Aortic smooth muscle cell (primary cell): Measurements from ENCODE around the gene GSTM1. TPM values are rescaled to one million over a fixed set of nuclear protein-coding genes. Genes with fewer than 3 reads are reported as not detected.

ENCODE experiments used
- total RNA-seq: library from RNA; depleted of rRNA; stranded (reverse); fragments of >200 nt; gene quantifications from 2 replicates; pipeline ENCODE4 v1.2.3, GENCODE V29; 2014

The GSTM1 gene
- 11.4 TPM in 1 of 2 replicates, not detected in the other for total RNA-seq

DNA sequence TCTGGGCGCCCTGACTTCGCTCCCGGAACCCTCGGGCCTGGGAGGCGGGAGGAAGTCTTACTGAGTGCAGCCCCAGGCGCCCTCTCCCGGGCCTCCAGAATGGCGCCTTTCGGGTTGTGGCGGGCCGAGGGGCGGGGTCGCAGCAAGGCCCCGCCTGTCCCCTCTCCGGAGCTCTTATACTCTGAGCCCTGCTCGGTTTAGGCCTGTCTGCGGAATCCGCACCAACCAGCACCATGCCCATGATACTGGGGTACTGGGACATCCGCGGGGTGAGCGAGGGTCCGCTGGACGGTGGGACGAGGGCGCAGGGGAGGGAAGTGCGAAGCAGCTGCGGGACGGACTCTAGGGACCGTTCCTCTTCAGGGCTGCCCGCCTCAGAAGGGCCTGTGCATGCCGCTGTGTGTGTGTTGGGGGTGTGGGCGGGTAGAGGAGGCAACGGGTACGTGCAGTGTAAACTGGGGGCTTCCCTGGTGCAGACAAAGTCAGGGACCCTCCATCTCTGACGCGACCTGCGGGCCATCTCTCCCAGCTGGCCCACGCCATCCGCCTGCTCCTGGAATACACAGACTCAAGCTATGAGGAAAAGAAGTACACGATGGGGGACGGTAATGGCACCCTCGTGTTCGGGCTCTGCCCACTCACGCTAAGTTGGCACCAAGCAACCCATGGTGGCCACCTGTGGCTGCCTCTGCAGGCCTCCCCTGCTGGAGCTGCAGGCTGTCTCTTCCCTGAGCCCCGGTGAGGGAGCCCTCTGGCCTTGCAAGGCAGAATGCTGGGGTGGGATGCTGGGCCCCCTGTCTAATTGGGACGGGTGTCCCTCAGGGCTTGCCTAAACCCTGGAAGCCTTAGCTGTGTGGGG, at the start of gene GSTM1:
Gene GSTM1, plus strand, starts transcription at position 177 of the 859 bp plus-strand sequence. Its CDS starts 57 bp downstream, at position 234.

DNA sequence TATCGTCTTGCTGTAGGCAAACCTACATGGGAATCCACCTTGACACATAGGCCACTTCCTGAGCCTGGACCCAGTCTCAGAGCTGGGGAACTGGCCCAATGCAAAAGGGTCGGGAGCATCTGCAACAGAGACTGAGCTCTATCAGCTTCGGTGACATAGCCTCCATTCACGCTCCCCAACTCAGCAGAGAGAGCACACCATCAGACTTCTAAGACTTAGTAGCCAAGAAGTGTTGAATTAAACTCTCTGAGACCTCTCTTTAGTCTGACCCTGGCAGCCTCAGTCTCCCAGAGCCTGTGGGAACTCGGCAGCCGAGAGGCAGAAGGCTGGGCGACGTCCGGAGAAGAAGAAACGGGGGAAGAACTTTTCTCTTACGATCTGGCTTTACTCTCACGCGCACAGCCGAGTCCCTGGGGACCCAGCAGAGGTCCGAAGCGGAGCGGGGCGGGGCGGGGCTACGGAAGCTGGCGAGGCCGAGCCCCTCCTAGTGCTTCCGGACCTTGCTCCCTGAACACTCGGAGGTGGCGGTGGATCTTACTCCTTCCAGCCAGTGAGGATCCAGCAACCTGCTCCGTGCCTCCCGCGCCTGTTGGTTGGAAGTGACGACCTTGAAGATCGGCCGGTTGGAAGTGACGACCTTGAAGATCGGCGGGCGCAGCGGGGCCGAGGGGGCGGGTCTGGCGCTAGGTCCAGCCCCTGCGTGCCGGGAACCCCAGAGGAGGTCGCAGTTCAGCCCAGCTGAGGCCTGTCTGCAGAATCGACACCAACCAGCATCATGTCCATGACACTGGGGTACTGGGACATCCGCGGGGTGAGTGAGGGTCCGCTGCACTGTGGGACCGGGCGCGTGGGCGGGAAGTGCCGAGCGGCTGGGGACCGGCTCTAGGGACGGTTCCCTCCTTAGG, 31.8 kb upstream of the GSTM1 start, which contains the start of gene GSTM4:
Gene GSTM4, plus strand, starts transcription at position 485 of the 905 bp plus-strand sequence. Its CDS starts 291 bp downstream, at position 776.

DNA sequence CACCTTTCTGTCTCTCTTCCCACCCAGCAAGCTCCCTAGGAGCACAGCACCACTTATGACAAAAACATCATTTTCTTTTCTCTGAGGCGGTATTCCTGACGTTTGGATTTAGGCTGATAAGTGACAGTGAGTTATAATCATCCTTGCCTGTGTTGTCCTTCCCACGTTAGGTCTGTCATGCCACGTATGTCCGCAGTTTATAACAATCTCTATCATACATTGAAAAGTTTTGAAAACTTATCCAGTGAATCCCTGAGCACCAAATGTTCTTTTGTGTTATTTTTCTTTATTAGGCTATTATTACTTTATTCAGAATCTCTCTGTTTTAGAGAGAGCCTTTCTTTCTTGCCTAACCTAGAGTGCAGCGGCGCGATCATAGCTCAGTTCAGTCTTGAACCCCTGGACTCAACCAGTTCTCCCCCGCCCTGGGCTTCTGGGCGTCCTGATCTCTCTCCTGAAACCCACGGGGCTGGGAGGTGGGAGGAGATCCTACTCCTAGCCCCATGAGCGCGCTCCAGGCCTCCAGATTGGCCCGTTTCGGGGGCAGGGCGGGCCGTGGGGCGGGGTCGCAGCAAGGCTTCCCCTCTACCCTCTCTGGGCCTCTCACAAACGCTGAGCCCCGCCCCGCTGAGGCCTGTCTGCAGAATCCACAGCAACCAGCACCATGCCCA, 20.0 kb upstream of the GSTM1 start, which contains the start of gene GSTM2:
Gene GSTM2, plus strand, starts transcription at position 606 of the 671 bp plus-strand sequence. Its CDS starts 59 bp downstream, at position 665.

DNA sequence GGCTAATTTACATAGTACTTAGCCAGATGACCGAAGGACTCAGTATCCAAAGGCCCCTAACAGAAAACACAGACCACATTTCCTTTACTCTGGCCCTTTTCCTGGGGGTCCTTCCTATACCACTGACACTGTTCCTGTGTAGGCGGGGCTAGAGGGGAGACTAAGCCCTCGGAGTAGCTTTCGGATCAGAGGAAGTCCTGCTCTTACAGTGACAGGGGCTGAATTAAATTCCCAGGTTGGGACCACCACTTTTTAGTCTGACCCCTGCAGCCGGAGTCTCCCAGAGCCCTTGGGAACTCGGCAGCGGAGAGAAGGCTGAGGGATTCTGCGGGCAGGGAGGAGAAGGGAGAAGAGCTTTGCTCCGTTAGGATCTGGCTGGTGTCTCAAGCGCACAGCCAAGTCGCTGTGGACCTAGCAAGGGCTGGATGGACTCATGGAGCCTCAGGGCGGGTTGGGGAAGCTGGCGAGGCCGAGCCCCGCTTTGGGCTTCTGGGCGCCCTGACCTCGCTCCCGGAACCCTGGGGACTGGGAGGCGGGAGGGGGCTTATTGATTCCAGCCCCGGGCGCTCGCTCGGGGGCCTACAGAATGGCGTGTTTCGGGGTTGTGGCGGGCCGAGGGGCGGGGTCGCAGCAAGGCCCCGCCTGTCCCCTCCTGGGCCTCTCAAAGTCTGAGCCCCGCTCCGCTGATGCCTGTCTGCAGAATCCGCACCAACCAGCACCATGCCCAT, 24.1 kb downstream of the GSTM1 start, which contains the start of gene GSTM5:
Gene GSTM5, plus strand, starts transcription at position 659 of the 728 bp plus-strand sequence. Its CDS starts 62 bp downstream, at position 721.

GRCh38 chr1:109740615-109741373, 53.2 kb downstream of the GSTM1 start, which contains the start of gene GSTM3:
Gene GSTM3, minus strand, starts transcription at chr1:109741038. Its CDS starts 751 bp downstream, at chr1:109740287.

Other genes starting within 250 kb of the GSTM1 start
- 0.13 and 0.62 TPM in 2 replicates for gene SYPL2, start 221.3 kb upstream of the GSTM1 start, total RNA-seq
- gene ATXN7L2, start 203.9 kb upstream of the GSTM1 start, total RNA-seq, result 1.3 and 1.8 TPM in 2 replicates
- gene CYB561D1, start 193.7 kb upstream of the GSTM1 start, total RNA-seq, result 4.8 and 5.7 TPM in 2 replicates
- gene AMIGO1, start 178.1 kb upstream of the GSTM1 start, total RNA-seq, result 0.81 and 2.2 TPM in 2 replicates
- 0.13 and 0.37 TPM in 2 replicates for gene GPR61, start 147.9 kb upstream of the GSTM1 start, total RNA-seq
- gene GNAI3, start 139.2 kb upstream of the GSTM1 start, total RNA-seq, result 15.1 and 17.3 TPM in 2 replicates
- gene GNAT2, start 68.2 kb upstream of the GSTM1 start, total RNA-seq, result 0.19 and 0.40 TPM in 2 replicates
- gene AMPD2, start 68.0 kb upstream of the GSTM1 start, total RNA-seq, result 73.3 and 85.6 TPM in 2 replicates
- 12.8 and 18.8 TPM in 2 replicates for gene GSTM4, start 31.7 kb upstream of the GSTM1 start, total RNA-seq
- 10.7 and 20.9 TPM in 2 replicates for gene GSTM2, start 19.8 kb upstream of the GSTM1 start, total RNA-seq
- gene GSTM5, start 24.4 kb downstream of the GSTM1 start, total RNA-seq, result 0.92 and 2.0 TPM in 2 replicates
- gene GSTM3, start 53.2 kb downstream of the GSTM1 start, total RNA-seq, result 21.3 and 57.2 TPM in 2 replicates
- gene EPS8L3, start 76.1 kb downstream of the GSTM1 start, total RNA-seq, result not detected in 2 replicates
- 59.9 and 73.9 TPM in 2 replicates for gene CSF1, start 223.0 kb downstream of the GSTM1 start, total RNA-seq